Activated naive CD4-positive, alpha-beta T cell treated with anti-CD3 and anti-CD28 coated beads for 36 hours (primary cell): Measurements from ENCODE around the gene TFAP2E. TPM values are rescaled to one million over a fixed set of nuclear protein-coding genes. Genes with fewer than 3 reads are reported as not detected.
"Not testable (repeated sequence)": the region's sequence is repeated elsewhere in the genome, so short reads cannot be mapped to it uniquely, and the experiment has no call there.

Experiments used
- CTCF ChIA-PET: fragments of 350-600 bp; sonication (Branson Sonifier 250); formaldehyde crosslinking; loops from one replicate; lab custom pipeline; 2021; ENCODE audit warnings: antibody characterized with exemption; lab: Charles Lee
- DNase-seq: peaks from one replicate; pipeline ENCODE4 v3.0.0-alpha.2; 2020
- H3K27ac Mint-ChIP-seq: one replicate; pipeline ENCODE4 v1.8.0; 2021; ENCODE audit warnings: mild to moderate bottlenecking, mixed read lengths
- H3K27me3 Mint-ChIP-seq: one replicate; pipeline ENCODE4 v1.8.0; 2021; ENCODE audit warnings: low read depth, mixed read lengths
- H3K36me3 Mint-ChIP-seq: one replicate; pipeline ENCODE4 v1.8.0; 2021; ENCODE audit warnings: low read depth, mixed read lengths
- H3K4me1 Mint-ChIP-seq: one replicate; pipeline ENCODE4 v1.8.0; 2021; ENCODE audit warnings: low read depth, mixed read lengths
- H3K4me3 Mint-ChIP-seq: one replicate; pipeline ENCODE4 v1.8.0; 2021; ENCODE audit warnings: mild to moderate bottlenecking, moderate library complexity, mixed read lengths
- H3K9me3 Mint-ChIP-seq: one replicate; pipeline ENCODE4 v1.8.0; 2021; ENCODE audit warnings: mixed read lengths
- intact Hi-C: fragments of 100-400 bp; cut with micrococcal nuclease; formaldehyde crosslinking; loops from one replicate; pipeline ENCODE4 v1.15.1; 2023
- total RNA-seq, 2 experiments: library from RNA; stranded (reverse); gene quantifications; one replicate each; pipeline ENCODE4 v1.2.3, GENCODE V29; 2021

The TFAP2E gene
- total RNA-seq, 2 experiments from 2014 or later, result 0.19 to 0.27 TPM

DNA sequence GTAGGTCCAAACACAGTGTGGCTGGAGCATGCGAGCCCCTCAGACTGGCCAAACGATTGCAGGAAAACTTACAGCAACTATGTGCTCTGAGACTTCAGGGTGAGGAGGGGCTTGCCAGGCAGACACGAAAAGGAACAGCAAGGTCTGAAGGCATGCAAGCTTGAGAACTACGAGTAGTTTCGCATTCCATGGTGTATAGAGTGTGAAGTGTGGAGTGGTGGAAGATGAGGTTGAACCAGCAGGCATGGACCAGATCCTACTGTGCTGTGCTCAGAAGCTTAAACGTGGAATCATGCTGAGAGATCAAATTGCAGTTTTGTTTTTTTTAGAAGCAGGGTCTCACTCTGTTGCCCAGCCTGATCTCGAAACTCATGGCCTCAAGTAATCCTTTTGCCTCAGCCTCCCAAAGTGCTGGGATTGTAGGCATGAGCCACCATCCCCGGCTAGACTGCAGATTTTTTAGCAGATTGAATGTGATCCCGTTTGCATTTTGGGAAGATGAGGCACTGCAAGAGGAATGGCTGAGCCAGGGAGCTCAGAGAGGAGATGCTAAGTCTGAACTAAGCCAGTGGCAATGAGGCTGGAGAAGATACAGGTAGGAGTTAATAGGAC, 5.1 kb upstream of the TFAP2E start:
- Mint-ChIP-seq H3K4me3 (no peak overlapping the region), H3K27ac (no peak overlapping the region), H3K27me3 (peaks cover 6% of the 10 kb centered on the region), H3K4me1 (peaks cover 2% of the 10 kb centered on the region), H3K9me3 (no peaks in the 10 kb centered on the region), H3K36me3 (peaks cover 8% of the 10 kb centered on the region)
- no peak for DNase-seq
- intact Hi-C loops, result no loop called here
- CTCF ChIA-PET, result interaction anchor here (0.6 to 5.9 kb wide), 18 partner anchors 10 to 214 kb away, joined by 3 to 147 read pairs (median 5); partner anchors contain the start of gene C1orf216

DNA sequence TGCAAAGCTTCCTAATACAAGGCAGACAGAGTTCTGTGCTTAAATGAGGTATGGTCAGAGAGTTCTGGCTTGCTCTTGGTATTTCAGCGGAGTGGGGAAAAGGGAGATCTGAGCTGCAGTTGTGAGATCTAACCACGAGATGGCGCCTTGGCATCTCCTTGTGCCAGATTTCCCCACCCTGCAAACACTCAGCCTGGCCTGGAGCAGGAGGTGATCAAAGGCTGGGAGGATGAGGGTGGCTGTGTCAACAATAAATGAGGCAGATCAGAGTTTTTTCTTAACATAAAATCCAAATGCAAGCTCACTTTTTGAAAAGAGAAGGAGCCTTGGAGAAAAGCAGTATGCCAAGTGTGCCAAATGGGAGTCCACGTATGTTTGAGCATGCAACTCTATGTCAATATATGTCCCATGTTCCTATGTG, 4.1 kb upstream of the TFAP2E start:
- H3K4me1 Mint-ChIP-seq, result no peaks in the 10 kb centered on the region
- intact Hi-C loops, result loop anchor here (1.0 kb wide), 3 partner anchors 146 to 205 kb away; no protein-coding TSS in a partner anchor
- H3K9me3 Mint-ChIP-seq, result no peaks in the 10 kb centered on the region
- CTCF ChIA-PET, result interaction anchor here (0.6 to 5.9 kb wide), 29 partner anchors 9 to 478 kb away, joined by 3 to 147 read pairs (median 4); partner anchors contain the start of genes C1orf216 and CLSPN
- H3K36me3 Mint-ChIP-seq, result peaks cover 8% of the 10 kb centered on the region
- no peak overlapping the region for H3K27ac Mint-ChIP-seq
- no peak overlapping the region for H3K4me3 Mint-ChIP-seq
- peak; percentile 78 for DNase-seq
- peaks cover 6% of the 10 kb centered on the region for H3K27me3 Mint-ChIP-seq

- intact Hi-C loops, result loop anchor here (1.0 kb wide), 3 partner anchors 145 to 204 kb away; no protein-coding TSS in a partner anchor
- H3K4me1 Mint-ChIP-seq, result no peaks in the 10 kb centered on the region
Measured at GRCh38 chr1:35569936-35570335, 3.2 kb upstream of the TFAP2E start.

GRCh38 chr1:35570589-35571137, 2.5 kb upstream of the TFAP2E start:
- H3K27ac Mint-ChIP-seq, result no peak overlapping the region
- peaks cover 4% of the 10 kb centered on the region for H3K36me3 Mint-ChIP-seq
- no peaks in the 10 kb centered on the region for H3K4me1 Mint-ChIP-seq
- intact Hi-C loops, result no loop called here
- no peak for DNase-seq
- CTCF ChIA-PET, result interaction anchor here (0.6 to 3.1 kb wide), 8 partner anchors 9 to 202 kb away, joined by 3 to 11 read pairs (median 5); partner anchors contain the start of gene CLSPN
- H3K9me3 Mint-ChIP-seq, result no peaks in the 10 kb centered on the region
- peaks cover 13% of the 10 kb centered on the region for H3K27me3 Mint-ChIP-seq
- no peak overlapping the region for H3K4me3 Mint-ChIP-seq

More at GRCh38 chr1:35569936-35570335, 3.2 kb upstream of the TFAP2E start:
- peaks cover 9% of the 10 kb centered on the region for H3K27me3 Mint-ChIP-seq
- H3K9me3 Mint-ChIP-seq, result no peaks in the 10 kb centered on the region
- no peak overlapping the region for H3K4me3 Mint-ChIP-seq
- no peak for DNase-seq
- H3K36me3 Mint-ChIP-seq, result peaks cover 4% of the 10 kb centered on the region
- H3K27ac Mint-ChIP-seq, result no peak overlapping the region
- CTCF ChIA-PET, result interaction anchor here (0.6 to 3.1 kb wide), 5 partner anchors 10 to 200 kb away, joined by 3 to 11 read pairs (median 6); partner anchors contain the start of gene CLSPN

DNA sequence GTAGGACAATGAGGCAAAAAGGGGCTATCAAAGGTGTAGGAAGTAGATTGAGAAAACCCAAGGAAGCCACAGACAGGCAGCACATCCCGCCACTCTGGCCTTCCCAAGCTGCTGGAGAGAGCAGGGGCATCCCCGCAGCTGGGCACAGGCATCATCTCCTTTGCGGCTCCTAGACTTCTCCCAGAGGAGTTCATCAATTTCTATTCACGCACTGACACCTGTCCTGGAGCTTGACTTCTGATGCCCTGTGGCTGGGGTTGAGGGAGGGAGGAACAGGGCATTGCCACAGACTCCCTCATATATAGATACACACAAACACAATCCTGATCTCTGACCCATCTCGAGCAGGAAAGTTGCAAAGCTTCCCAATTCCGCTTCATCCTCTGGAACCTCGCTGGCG, 1.9 kb upstream of the TFAP2E start:
- Mint-ChIP-seq H3K27me3 (peaks cover 17% of the 10 kb centered on the region), H3K36me3 (peaks cover 4% of the 10 kb centered on the region), H3K9me3 (no peaks in the 10 kb centered on the region), H3K4me3 (no peak overlapping the region), H3K27ac (no peak overlapping the region), H3K4me1 (peaks cover 2% of the 10 kb centered on the region)
- no peak for DNase-seq
- CTCF ChIA-PET, result interaction anchor here (0.7 to 3.1 kb wide), 9 partner anchors 100 to 201 kb away, joined by 3 to 11 read pairs (median 6); no protein-coding TSS in a partner anchor
- intact Hi-C loops, result no loop called here

DNA sequence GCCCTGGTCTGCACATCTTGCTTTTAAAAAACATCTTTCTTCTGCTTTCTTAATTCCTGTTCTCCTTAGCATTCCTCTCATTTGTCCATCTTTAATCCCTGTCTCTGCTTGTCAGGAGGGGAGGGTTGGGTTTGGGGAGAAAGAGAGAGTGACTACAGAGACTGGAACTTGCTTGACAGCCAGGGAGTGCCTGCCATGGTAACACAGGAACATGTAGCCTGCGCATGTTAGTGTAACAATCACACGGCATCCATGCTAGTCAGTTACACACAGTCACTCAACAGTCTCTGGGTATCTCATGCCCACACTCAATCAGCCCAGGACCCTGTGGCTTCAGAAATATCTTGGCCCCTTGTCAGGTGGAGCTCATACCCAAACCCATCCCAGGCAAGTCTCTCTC, 818 bp upstream of the TFAP2E start:
- DNase-seq, result no peak
- H3K36me3 Mint-ChIP-seq, result no peaks in the 10 kb centered on the region
- no peak overlapping the region for H3K27ac Mint-ChIP-seq
- peaks cover 7% of the 10 kb centered on the region for H3K4me1 Mint-ChIP-seq
- peaks cover 20% of the 10 kb centered on the region for H3K27me3 Mint-ChIP-seq
- CTCF ChIA-PET, result interaction anchor here (0.7 to 3.1 kb wide), 5 partner anchors 13 to 144 kb away, joined by 3 to 11 read pairs (median 4); no protein-coding TSS in a partner anchor
- intact Hi-C loops, result no loop called here
- H3K9me3 Mint-ChIP-seq, result no peaks in the 10 kb centered on the region
- no peak overlapping the region for H3K4me3 Mint-ChIP-seq

DNA sequence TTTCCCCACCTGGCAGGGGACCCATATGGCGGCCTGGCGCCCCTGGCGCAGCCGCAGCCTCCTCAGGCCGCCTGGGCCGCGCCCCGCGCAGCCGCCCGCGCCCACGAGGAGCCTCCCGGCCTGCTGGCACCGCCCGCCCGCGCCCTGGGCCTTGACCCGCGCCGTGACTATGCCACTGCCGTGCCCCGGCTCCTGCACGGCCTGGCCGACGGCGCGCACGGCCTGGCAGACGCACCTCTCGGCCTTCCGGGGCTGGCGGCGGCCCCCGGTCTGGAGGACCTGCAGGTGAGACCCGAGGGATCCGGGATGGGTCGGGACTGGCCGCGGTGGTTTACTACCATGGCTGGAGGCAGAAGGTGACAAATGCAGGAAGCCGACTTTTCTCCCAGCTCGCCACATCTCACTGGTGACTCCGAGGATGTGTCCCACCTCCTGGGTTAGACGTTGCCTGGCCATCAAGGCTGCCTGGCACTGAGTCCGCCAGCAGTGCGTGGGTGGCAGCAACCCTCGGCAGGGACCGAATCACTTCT, 1.1 kb downstream of the TFAP2E start:
- CTCF ChIA-PET, result interaction anchor here (1.1 kb wide), 1 partner anchor 9 kb away, joined by 3 read pairs; no protein-coding TSS in a partner anchor
- Mint-ChIP-seq H3K36me3 (peaks cover 2% of the 10 kb centered on the region), H3K4me3 (no peak overlapping the region), H3K27me3 (peaks cover 20% of the 10 kb centered on the region), H3K4me1 (peaks cover 18% of the 10 kb centered on the region), H3K9me3 (no peaks in the 10 kb centered on the region), H3K27ac (no peak overlapping the region)
- no peak for DNase-seq
- intact Hi-C loops, result no loop called here

DNA sequence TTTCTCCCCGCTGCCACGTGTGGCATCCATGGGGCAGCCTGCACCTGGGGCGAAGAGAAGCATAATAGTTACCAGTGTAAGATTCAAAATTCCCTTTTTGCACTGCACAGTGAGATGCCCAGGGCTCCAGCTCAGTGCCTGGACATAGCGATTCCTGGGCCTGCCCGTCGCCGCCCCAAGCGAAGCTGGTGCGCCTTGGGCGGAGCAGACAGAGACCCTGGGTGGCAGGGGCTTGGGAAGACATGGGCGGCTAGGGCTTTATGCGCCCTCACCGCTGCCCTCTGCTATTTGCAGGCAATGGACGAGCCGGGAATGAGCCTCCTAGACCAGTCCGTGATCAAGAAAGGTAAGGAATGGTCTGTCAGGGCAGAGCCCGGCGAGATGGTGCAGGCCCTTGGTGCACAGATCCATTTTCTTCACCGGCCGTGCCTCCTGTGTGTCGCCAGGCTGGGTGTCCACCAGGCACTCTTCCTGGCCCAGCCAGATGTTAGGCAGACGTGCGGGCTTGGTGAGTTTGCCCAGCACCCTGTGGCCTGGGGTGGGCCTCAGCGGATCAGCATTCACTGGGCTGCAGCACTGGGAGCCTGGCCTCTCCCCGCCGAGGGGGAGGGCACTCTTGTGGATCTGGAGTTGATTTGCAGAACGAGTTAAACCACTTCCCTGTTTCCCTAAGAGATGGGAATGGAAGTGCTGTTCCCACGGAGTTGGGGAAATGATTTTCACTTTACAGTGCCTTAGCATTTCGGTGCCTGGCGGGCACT, 1.7 kb downstream of the TFAP2E start:
- Mint-ChIP-seq H3K27ac (no peak overlapping the region), H3K4me3 (no peak overlapping the region), H3K4me1 (peaks cover 18% of the 10 kb centered on the region), H3K9me3 (no peaks in the 10 kb centered on the region), H3K27me3 (peaks cover 20% of the 10 kb centered on the region), H3K36me3 (peaks cover 2% of the 10 kb centered on the region)
- intact Hi-C loops, result loop anchor here (5.0 kb wide), 1 partner anchor 62 kb away; no protein-coding TSS in a partner anchor
- no peak for DNase-seq
- CTCF ChIA-PET, result no interaction called here

- Mint-ChIP-seq H3K36me3 (peaks cover 2% of the 10 kb centered on the region), H3K9me3 (no peaks in the 10 kb centered on the region), H3K4me1 (peaks cover 18% of the 10 kb centered on the region), H3K27ac (no peak overlapping the region), H3K4me3 (no peak overlapping the region), H3K27me3 (peaks cover 20% of the 10 kb centered on the region)
- DNase-seq, result no peak
- CTCF ChIA-PET, result no interaction called here
- intact Hi-C loops, result loop anchor here (5.0 kb wide), 1 partner anchor 62 kb away; no protein-coding TSS in a partner anchor
Measured at GRCh38 chr1:35575416-35575958, 2.4 kb downstream of the TFAP2E start.

DNA sequence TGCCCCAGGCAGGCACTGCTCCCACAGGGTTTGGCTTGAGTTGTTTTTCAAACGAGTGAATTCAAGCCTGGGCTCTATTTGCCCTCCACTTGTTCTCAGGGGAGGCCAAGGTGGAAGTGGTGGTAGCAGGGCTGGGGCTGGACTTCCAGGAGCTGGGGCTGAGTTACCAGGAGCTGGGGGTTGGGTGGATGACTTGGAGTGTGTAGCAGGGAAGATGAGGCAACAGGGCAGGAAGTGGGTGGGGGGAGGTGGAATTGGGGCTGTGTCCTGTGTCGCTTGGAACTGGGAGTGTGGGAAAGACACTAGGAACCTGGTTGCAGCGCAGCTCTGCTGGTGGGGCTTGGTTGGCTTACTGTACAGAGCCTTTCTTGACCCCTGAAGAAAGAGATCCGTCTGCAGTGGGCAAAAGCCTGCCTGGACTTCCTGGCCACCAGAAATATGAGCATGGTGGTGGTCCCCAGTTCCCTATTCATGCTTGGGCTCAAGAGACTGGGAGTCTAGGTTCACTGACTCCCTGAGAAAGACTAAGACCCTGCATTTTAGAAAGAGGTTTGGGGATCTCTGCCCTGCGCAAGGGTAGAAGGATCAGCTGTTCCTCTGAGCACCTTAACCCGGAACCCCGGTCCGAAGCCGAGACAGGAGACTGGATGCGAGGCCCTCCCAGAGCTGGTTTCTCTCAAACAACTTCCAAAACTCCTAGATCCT, 3.1 kb downstream of the TFAP2E start:
- H3K36me3 Mint-ChIP-seq, result peaks cover 2% of the 10 kb centered on the region
- H3K27me3 Mint-ChIP-seq, result peaks cover 20% of the 10 kb centered on the region
- no peak overlapping the region for H3K27ac Mint-ChIP-seq
- peaks cover 18% of the 10 kb centered on the region for H3K4me1 Mint-ChIP-seq
- CTCF ChIA-PET, result interaction anchor here (3.1 kb wide), 1 partner anchor 151 kb away, joined by 21 read pairs; no protein-coding TSS in a partner anchor
- H3K9me3 Mint-ChIP-seq, result no peaks in the 10 kb centered on the region
- no peak for DNase-seq
- intact Hi-C loops, result loop anchor here (5.0 kb wide), 1 partner anchor 61 kb away; no protein-coding TSS in a partner anchor
- peak overlapping the region; percentile 63 for H3K4me3 Mint-ChIP-seq

- intact Hi-C loops, result loop anchor here (5.0 kb wide), 1 partner anchor 61 kb away; no protein-coding TSS in a partner anchor
- peaks cover 20% of the 10 kb centered on the region for H3K27me3 Mint-ChIP-seq
- not testable (repeated sequence) for H3K9me3 Mint-ChIP-seq, DNase-seq, H3K27ac Mint-ChIP-seq, H3K36me3 Mint-ChIP-seq
- peak overlapping the region; percentile 63 for H3K4me3 Mint-ChIP-seq
- H3K4me1 Mint-ChIP-seq, result peaks cover 18% of the 10 kb centered on the region
- CTCF ChIA-PET, result interaction anchor here (3.1 kb wide), 1 partner anchor 151 kb away, joined by 21 read pairs; no protein-coding TSS in a partner anchor
Measured at GRCh38 chr1:35576766-35577070, 3.6 kb downstream of the TFAP2E start.
